Measurements from ENCODE around the gene HADHB.
"Not testable (repeated sequence)": the region's sequence is repeated elsewhere in the genome, so short reads cannot be mapped to it uniquely, and the experiment has no call there.

HADHB gene

DNA sequence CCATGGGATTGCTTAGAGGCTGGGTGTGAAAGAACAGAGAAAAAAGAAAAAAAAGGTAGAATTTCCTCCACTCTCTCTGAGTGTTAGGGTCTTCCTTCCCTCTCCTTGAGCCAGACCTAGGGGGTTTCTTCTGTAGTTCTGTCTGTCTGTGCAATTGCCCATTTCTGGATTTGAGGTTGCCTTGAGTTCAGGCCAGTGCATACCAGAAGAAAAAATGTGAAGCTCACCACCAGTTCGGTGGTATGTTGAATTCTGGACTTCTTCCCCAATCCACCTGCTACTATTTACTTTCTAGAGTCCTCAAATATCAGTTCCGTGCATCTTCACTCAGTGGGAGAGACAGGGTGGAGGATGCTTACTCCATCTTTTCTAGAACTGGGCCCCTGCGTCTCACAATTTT is 85.9 kb downstream of the HADHB start:
- no peak for DNase-seq

DNA sequence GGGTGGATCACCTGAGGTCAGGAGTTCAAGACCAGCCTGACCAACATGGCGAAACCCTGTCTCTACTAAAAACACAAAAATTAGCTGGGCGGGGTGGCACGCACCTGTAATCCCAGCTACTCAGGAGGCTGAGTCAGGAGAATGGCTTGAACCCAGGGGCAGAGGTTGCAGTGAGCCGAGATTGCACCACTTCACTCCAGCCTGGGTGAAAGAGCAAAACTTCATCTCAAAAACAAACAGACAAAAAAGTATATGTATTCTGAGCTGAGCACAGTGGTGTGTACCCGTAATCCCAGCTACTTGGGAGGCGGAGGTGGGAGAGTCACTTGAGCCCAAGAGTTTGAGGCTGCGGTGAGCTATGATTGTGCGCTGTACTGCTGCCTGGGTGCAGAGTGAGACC is 86.6 kb downstream of the HADHB start:
- not testable (repeated sequence) for DNase-seq

DNA sequence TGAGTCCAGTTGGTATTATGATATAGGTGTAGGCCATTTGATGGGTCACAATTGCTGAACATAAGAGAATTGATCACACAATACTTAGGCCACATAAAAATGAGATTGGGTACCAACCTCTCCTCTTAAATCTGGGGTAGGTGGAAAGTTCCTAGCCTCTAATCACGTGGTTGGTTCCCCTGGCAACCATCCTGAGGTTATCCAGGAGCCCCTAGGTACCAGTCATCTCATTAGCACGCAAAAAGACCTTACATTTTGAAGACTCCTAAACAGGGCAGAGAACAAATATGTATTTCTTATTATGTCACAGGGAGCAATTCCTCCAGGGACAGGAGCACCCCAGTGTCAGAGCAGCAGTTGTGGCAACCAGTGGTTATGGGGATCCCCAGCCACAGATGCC is 88.6 kb downstream of the HADHB start:
- DNase-seq: no peak

DNA sequence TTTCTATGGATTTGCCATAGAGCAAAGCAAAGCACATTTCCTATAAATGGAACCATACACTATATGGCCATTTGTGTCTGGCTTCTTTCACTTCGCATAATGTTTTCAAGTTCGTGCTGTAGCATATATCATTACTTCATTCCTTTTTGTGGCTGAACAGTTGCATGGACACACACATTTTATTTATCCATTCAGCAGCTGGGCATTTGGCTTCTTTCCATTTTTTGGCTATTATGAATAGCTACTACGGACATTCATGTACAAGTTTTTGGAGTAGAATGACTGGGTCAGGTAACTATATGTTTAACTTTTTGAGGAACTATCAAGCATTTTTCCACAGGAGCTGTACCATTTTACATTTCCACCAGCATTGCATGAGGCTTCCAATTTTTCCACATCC is 90.5 kb downstream of the HADHB start:
- DNase-seq: no peak

DNA sequence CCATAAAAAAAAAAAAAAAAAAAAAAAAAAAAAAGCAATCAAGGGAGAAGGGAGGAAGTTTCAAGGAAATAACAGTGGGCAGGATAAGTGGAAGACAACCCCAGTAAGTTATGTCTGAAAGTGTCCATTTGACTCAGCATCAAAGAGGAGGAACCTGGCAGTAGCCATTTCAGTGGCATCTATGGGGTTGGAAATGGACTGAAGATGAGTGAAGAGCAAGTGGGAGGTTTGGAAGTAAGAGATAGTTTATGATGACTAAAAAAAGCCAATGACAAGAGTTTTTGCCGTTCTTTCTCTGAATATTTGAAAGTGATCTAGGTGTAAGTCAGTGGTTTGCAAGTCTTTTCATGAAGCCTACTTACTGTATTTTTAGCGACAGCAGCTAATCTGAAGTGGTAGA is 92.0 kb downstream of the HADHB start:
- DNase-seq: no peak

DNA sequence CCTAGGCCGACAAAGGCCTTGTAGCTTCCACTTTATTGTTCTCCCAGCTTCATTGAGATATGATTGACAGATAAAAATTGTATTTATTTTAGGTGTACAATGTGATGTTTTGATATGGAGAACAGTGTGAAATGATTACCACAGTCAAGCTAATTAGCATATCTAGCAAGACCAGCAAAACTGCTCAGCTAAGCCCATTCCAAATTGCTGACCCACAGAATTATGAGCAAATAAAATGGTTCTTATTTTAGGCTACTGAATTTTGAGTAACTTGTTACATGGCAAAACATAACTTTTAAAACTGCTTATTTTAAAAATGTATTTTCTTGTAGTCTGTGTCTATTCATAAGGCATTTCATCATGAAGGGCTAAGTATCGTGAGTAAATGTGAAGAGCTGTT is 92.6 kb downstream of the HADHB start:
- DNase-seq: no peak

Data from CD4-positive, alpha-beta T cell treated with Interleukin-17A for 4 hours (primary cell).